ENCODE data around the gene DGAT2. TPM values are rescaled to one million over a fixed set of nuclear protein-coding genes. Genes with fewer than 3 reads are reported as not detected.

The DGAT2 gene
- 10 to 100 TPM in 2 of 6 donors, 1 to 10 TPM in 1, under 1 TPM in 3; 0.56 to 15.7 (median 1.2) TPM for total RNA-seq
- 1 to 10 TPM; 3.0 to 4.0 TPM for polyA plus RNA-seq

GRCh38 chr11:75768112-75768908, at the start of gene DGAT2:
TSS of gene DGAT2 (plus strand) at chr11:75768778. CDS start at chr11:75768992, 214 bp downstream.
- FAIRE-seq, result no peak
- no peak for TF ChIP-seq CTCF (IDR thresholded peaks at IDR 0.05)
- no peaks in the 10 kb centered on the region for H3K9me3 ChIP-seq
- intact Hi-C loops (cut with DNase I), result no loop called here
- H3K4me3 ChIP-seq, result peak within 1 kb of the TSS; percentile 20 to 60 (median 41)
- H3K27ac ChIP-seq, result no peak within 1 kb of the TSS
- H3K4me1 ChIP-seq, result peaks cover 0 to 12% (median 0%) of the 10 kb centered on the region in 3 donors
- 2 to 4% methylated on average over 44 to 66 of the region's 66 CpGs for WGBS, 2 donors
- peak; percentile 62 to 89 (median 69) for DNase-seq
- no peaks in the 10 kb centered on the region for H3K36me3 ChIP-seq
- ATAC-seq, result peak; percentile 91 to 96 (median 94)
- no peaks in the 10 kb centered on the region for H3K27me3 ChIP-seq

GRCh38 chr11:75719340-75720239, 49.0 kb upstream of the DGAT2 start:
- intact Hi-C loops (cut with DNase I), result no loop called here
- no peak for ATAC-seq
- no peak overlapping the region for H3K27ac ChIP-seq

GRCh38 chr11:75720639-75721038, 47.9 kb upstream of the DGAT2 start:
- no peak for TF ChIP-seq CTCF (IDR thresholded peaks at IDR 0.05)
- Histone ChIP-seq H3K27me3 (no peaks in the 10 kb centered on the region), H3K4me1 (no peaks in the 10 kb centered on the region), H3K36me3 (no peaks in the 10 kb centered on the region), H3K9me3 (no peaks in the 10 kb centered on the region), H3K4me3 (no peak overlapping the region), H3K27ac (no peak overlapping the region)
- intact Hi-C loops (cut with DNase I), result no loop called here
- ATAC-seq (no peak), DNase-seq (no peak), FAIRE-seq (no peak)
- WGBS, 2 donors, result 89 to 91% methylated on average over 6 of the region's 6 CpGs

More at GRCh38 chr11:75719340-75720239, 49.0 kb upstream of the DGAT2 start:
- DNase-seq, result no peak
- Histone ChIP-seq H3K4me1 (no peaks in the 10 kb centered on the region), H3K27me3 (no peaks in the 10 kb centered on the region), H3K36me3 (no peaks in the 10 kb centered on the region), H3K4me3 (no peak overlapping the region), H3K9me3 (no peaks in the 10 kb centered on the region)
- WGBS, 2 donors, result 88 to 92% methylated on average over 14 of the region's 14 CpGs
- no peak for FAIRE-seq
- no peak for TF ChIP-seq CTCF (IDR thresholded peaks at IDR 0.05)

- Histone ChIP-seq H3K36me3 (no peaks in the 10 kb centered on the region), H3K27me3 (no peaks in the 10 kb centered on the region), H3K4me1 (no peaks in the 10 kb centered on the region), H3K4me3 (no peak overlapping the region), H3K9me3 (no peaks in the 10 kb centered on the region), H3K27ac (no peak overlapping the region)
- intact Hi-C loops (cut with DNase I), result no loop called here
- WGBS, 2 donors, result 84% methylated on average over 14 of the region's 14 CpGs
- no peak for TF ChIP-seq CTCF (IDR thresholded peaks at IDR 0.05)
- DNase-seq (no peak), FAIRE-seq (no peak), ATAC-seq (no peak)
These were observed 46.5 kb upstream of the DGAT2 start for GRCh38 chr11:75721852-75722668.
